ENCODE data around the gene NUAK1.

Gene NUAK1

GRCh38 chr12:106049105-106049504 is 89.6 kb downstream of the NUAK1 start:
- no peak for TF ChIP-seq CTCF (IDR thresholded peaks at IDR 0.05)
- no peak overlapping the region for H3K27ac Mint-ChIP-seq
- DNase-seq: no peak
- peaks cover 4% of the 10 kb centered on the region for H3K4me1 Mint-ChIP-seq
- no peak overlapping the region for H3K4me3 Mint-ChIP-seq
- H3K27me3 Mint-ChIP-seq (ENCODE audit: low read depth, poor library complexity): peaks cover 4% of the 10 kb centered on the region
- no peaks in the 10 kb centered on the region for H3K36me3 Mint-ChIP-seq (ENCODE audit: low read depth)
- peaks cover 3% of the 10 kb centered on the region for H3K9me3 Mint-ChIP-seq

GRCh38 chr12:106048676-106049075 is 90.1 kb downstream of the NUAK1 start:
- H3K4me3 Mint-ChIP-seq: no peak overlapping the region
- H3K9me3 Mint-ChIP-seq: no peaks in the 10 kb centered on the region
- DNase-seq: no peak
- no peak for TF ChIP-seq CTCF (IDR thresholded peaks at IDR 0.05)
- no peaks in the 10 kb centered on the region for H3K36me3 Mint-ChIP-seq (ENCODE audit: low read depth)
- H3K27ac Mint-ChIP-seq: no peak overlapping the region
- H3K4me1 Mint-ChIP-seq: peaks cover 4% of the 10 kb centered on the region
- H3K27me3 Mint-ChIP-seq (ENCODE audit: low read depth, poor library complexity): peaks cover 4% of the 10 kb centered on the region

GRCh38 chr12:106048016-106048415 is 90.7 kb downstream of the NUAK1 start:
- Mint-ChIP-seq H3K4me3 (no peak overlapping the region), H3K4me1 (peaks cover 4% of the 10 kb centered on the region), H3K27me3 (ENCODE audit: low read depth, poor library complexity) (peaks cover 6% of the 10 kb centered on the region), H3K36me3 (ENCODE audit: low read depth) (no peaks in the 10 kb centered on the region), H3K27ac (no peak overlapping the region), H3K9me3 (no peaks in the 10 kb centered on the region)
- no peak for DNase-seq
- no peak for TF ChIP-seq CTCF (IDR thresholded peaks at IDR 0.05)

DNA sequence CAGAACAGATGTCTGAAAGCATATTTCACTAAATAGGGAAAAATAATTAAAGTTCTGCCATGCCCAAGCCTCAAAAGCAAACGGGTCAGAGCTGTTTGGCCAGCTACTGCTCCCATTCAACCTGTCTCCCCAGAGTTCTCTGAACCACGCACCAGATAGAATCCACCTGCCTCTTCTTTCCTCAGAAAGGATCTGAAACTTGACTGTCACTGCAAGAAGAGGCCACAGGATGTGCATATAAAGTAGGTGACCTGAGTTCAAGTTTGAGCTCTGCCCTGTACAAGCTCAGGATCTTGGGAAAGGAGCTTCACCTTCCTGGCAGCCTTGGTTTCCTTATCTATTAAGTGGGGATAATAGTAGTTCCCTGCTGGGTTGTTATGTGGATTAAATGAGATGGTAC is 91.8 kb downstream of the NUAK1 start:
- H3K9me3 Mint-ChIP-seq: no peaks in the 10 kb centered on the region
- H3K4me3 Mint-ChIP-seq: no peak overlapping the region
- H3K4me1 Mint-ChIP-seq: peaks cover 4% of the 10 kb centered on the region
- no peak for TF ChIP-seq CTCF (IDR thresholded peaks at IDR 0.05)
- no peaks in the 10 kb centered on the region for H3K36me3 Mint-ChIP-seq (ENCODE audit: low read depth)
- H3K27me3 Mint-ChIP-seq (ENCODE audit: low read depth, poor library complexity): peaks cover 11% of the 10 kb centered on the region
- DNase-seq: no peak
- H3K27ac Mint-ChIP-seq: no peak overlapping the region

DNA sequence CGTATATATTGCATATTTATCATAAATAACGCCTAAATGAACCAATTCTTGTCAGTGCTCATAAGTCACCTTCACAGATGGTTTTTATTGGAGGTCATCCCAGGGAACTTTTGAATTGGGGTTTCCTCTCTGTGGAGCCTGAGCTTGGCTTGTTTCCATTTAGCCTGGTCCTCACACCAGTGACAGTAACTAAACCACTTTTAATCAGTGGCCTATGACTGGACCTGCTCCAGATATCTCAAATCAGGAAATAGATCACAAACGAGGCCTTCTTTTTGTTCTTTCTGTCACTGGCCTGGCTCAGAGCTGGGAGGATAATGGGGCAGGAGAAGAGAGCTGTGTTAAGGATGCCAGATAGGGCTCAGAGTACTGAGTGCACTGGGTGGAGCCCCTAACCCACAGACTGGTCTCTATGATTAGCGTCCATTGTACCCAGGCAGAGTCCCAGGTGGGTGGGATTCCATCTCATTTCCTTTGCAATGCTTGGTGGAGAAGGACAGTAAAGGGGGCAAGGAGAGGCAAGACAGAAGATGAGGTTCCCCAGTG is 92.4 kb downstream of the NUAK1 start:
- H3K27me3 Mint-ChIP-seq (ENCODE audit: low read depth, poor library complexity): peaks cover 11% of the 10 kb centered on the region
- no peak overlapping the region for H3K27ac Mint-ChIP-seq
- TF ChIP-seq CTCF (IDR thresholded peaks at IDR 0.05): no peak
- H3K36me3 Mint-ChIP-seq (ENCODE audit: low read depth): no peaks in the 10 kb centered on the region
- peaks cover 4% of the 10 kb centered on the region for H3K4me1 Mint-ChIP-seq
- DNase-seq: no peak
- no peaks in the 10 kb centered on the region for H3K9me3 Mint-ChIP-seq
- H3K4me3 Mint-ChIP-seq: no peak overlapping the region

DNA sequence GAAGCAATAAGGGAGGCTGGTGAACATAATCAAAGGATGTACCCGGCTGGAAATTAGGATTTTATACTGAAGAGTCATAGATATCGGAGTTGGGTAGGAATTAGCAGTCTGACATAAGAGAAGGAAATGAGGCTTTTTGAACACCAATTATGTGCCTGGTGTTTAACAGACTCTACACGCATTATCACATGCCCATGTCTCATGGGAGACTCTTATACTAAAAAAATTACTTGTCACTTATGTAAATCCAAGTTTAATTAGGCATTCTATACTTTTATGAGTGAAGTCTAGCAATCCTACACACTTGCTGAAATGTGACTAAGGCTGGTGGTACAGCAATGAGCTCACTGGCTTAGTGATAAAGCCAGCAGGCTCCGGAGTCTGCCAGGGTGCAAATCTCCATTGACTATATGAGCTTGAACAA is 93.5 kb downstream of the NUAK1 start:
- TF ChIP-seq CTCF (IDR thresholded peaks at IDR 0.05): no peak
- no peaks in the 10 kb centered on the region for H3K36me3 Mint-ChIP-seq (ENCODE audit: low read depth)
- H3K27ac Mint-ChIP-seq: no peak overlapping the region
- H3K4me3 Mint-ChIP-seq: no peak overlapping the region
- peaks cover 4% of the 10 kb centered on the region for H3K4me1 Mint-ChIP-seq
- peaks cover 6% of the 10 kb centered on the region for H3K27me3 Mint-ChIP-seq (ENCODE audit: low read depth, poor library complexity)
- no peak for DNase-seq
- no peaks in the 10 kb centered on the region for H3K9me3 Mint-ChIP-seq

Measured in nephron progenitor cell (in vitro differentiated cells).